Stimulated activated CD8-positive, alpha-beta memory T cell treated with anti-CD3 and anti-CD28 coated beads, Interleukin-7, amount 100 ng/mL, for 48 hours (primary cell): Measurements from ENCODE around the gene DNAJC3.
A peak's percentile ranks its signal among the peaks of the same experiment; 100 is the strongest.

Experiments
- DNase-seq, 2 donors: peaks; one replicate each; pipeline ENCODE4 v3.0.0-alpha.2; 2020; ENCODE audit warnings: low read depth in 1 of 2; ENCODE audit errors: extremely low read depth in 1 of 2

Gene DNAJC3

DNA sequence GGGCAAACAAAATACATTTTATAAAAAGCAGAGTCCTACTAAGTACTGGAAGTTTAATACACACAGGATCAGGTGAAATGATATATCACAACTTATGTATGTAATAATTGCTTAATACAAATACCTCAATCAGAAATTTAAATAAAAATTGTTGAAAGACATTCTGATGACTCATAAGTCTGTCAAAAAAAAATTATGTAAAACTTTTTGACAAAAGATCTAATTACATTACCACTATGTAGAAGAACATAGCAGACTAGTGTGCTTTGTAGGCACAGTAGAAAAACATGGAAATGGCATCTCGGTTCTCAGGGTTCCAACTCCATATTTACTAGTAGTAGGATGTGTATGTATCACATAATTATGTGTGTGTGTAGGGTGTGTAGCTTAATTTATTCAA, 156.2 kb downstream of the DNAJC3 start:
- no peak for DNase-seq

- no peak for DNase-seq
Measured at GRCh38 chr13:95833719-95834118, 156.8 kb downstream of the DNAJC3 start.

DNA sequence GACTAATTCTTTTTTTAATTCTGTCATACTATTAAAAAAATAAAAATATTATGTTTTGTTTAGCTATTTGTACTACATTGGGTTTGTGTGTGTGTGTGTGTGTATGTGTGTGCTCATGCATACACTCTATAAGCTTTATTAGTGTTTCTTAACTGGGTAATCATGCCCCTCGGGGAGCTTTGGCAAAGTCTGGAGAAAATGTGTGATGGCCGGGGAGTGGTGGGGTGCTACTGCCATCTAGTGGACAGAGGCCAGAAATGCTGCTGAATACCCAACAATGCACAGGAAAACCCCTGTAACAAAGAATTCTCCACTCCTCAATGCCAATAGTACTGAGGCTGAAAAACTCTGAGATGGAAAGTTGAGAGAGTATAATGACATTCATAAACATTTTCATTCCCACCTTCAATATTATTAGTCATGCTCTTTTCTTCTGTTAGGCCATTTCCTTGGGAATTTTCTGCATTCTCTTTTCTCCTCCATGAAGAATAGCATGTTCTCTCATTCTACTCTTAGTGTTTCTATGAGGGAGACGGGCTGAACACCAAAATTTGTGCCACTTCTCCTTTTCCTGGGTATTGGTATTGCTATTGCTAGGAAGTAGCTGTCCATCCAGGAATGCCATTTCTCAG, 157.3 kb downstream of the DNAJC3 start:
- DNase-seq = peak; percentile 14 to 25

DNA sequence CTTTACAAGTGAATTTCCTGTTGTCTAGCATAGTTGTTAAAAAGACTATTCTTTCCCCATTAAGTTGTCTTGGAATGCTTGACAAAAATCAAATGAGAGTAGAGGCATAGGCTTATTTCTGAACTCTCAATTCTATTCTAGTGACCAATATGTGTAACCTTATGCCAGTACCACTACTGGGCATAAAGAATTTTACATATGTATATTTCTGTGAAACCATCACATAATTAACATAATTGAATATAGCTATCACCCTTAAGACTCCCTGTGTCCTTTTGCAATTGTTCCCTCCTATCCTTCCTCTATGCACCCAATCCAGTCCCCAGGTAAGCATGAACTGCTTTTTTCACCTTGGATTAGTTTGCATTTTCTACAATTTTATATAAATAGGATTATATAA, 165.0 kb downstream of the DNAJC3 start:
- no peak for DNase-seq

- DNase-seq = no peak
Measured at GRCh38 chr13:95842898-95843297, 166.0 kb downstream of the DNAJC3 start.
